Fibroblast of skin of left quadriceps (primary cell): ENCODE data around the gene GPD2.

Source experiments
- DNase-seq, 2 experiments: peaks; one replicate each; pipeline ENCODE4 v3.0.0-alpha.2; 2013; ENCODE audit warnings: low read depth in 2 of 2

Gene GPD2

GRCh38 chr2:156435718-156436496, at the start of gene GPD2:
Gene GPD2 (plus strand): TSS chr2:156436379. CDS start chr2:156476106, 39,727 bp downstream.
- peak in 1 of 2 experiments; percentile 56 for DNase-seq

- no peak for DNase-seq
These were observed 42.0 kb upstream of the GPD2 start for GRCh38 chr2:156394033-156394741.

- no peak for DNase-seq
These were observed 40.1 kb upstream of the GPD2 start for GRCh38 chr2:156396126-156396525.

DNA sequence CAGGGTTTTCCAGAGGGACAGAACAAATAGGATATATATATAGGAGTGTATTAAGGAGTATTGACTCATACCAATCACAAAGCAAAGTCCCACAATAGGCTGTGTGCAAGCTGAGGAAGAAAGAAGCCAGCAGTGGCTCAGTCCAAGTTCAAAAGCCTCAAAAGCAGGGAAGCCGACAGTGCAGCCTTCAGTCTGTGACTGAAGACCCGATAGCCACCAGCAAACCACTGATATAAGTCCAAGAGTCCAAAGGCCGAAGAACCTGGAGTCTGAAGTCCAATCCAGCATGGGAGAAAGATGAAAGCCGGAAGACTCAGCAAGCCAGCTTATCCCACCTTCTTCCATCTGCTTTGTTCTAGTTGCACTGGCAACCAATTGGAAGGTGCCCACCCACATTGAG, 39.0 kb upstream of the GPD2 start:
- no peak for DNase-seq

DNA sequence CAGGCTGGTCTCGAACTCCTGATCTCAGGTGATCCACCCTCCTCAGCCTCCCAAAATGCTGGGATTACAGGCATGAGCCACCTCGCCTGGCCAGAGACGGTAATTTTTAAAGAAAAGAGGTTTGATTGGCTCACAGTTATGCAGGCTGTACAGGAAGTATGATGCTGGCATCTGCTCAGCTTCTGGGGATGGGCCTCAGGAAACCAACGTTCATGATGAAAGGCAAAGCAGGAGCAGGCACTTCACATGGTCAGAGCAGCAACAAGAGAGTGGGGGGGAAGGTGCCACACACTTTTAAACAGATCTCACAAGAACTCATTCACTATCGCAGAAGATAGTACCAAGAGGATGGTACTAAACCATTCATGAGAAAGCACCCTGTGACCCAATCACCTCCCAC, 38.0 kb upstream of the GPD2 start:
- DNase-seq = no peak

- no peak for DNase-seq
These were observed 36.8 kb upstream of the GPD2 start for GRCh38 chr2:156399224-156399949.

- peak in 1 of 2 experiments; percentile 3 for DNase-seq
These were observed 36.1 kb upstream of the GPD2 start for GRCh38 chr2:156399950-156400705.

DNA sequence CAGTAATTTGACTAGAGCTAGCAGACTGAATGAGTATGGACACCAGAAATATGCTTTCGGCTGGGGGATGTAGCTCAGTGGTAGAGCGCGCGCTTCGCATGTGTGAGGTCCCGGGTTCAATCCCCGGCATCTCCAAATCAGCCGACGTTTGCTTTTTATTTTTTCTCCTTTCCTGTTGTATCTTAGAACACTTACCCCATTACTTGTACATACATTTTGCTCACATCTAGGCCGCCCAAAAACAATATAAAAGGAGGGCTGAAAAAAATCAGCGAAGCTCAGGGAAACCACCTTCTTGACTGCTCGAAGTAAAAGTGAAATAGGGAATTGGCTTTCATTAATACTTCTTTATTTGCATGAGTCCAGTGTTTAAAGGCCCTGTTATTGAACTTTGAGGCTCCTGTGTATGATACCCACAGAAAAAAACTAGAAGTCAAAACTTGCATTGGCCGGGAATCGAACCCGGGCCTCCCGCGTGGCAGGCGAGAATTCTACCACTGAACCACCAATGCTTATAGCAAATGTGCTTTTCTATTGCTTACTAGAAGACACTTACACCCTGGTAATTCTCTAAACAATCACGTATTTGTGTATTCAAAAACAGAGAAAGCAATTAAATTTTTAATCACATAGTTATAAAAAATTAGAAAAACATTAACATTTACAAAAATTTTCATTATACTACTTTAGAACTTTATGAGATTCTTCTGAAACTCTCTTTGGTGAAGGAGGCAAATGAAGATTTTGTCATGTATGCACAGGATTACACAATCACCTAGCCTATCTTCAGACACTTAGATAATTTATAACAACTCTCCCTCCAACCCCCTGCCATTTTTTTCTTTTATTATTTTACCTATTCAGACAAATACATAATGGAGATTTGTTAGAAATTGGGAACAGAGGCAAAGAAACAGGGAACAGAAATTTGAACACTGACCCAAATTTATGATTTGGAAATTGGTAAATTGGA, 35.2 kb upstream of the GPD2 start:
- DNase-seq = peak; percentile 62 to 69

- no peak for DNase-seq
These were observed 34.3 kb upstream of the GPD2 start for GRCh38 chr2:156401861-156402260.

GRCh38 chr2:156405586-156405985, 30.6 kb upstream of the GPD2 start:
- DNase-seq = no peak

DNA sequence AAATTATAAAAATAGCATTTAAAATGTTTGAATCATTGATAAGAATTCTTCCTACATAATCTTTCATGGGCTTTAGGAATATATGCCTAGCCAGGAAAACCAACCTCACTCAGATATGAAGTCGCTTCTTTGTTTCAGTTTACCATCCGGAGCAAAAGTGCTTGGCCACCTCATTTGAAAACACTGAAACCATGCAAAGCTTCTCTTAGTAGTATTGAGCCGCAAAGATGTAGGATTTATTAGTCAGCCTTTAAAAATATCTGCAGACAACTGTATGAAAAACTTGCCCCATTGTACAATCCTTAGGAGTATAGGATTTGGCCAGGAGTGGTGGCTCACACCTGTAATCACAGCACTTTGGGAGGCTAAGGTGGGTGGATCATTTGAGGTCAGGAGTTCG, 24.3 kb upstream of the GPD2 start:
- no peak for DNase-seq

DNA sequence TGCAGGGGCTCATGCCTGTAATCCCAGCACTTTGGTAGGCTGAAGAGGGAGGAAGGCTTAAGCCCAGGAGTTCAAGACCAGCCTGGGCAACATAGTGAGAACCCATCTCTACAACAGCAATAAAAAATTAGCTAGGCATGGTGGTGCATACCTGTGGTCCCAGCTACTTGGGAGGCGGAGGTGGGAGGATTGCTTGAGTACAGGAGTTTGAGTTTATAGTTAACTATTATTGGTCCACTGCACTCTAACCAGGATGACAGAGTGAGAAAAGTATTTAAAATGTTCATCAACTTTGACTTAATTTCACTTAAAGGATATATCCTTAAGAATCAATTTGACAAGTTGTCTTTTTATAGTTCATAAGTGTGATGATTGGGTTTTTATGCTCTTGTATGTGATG, 14.3 kb upstream of the GPD2 start:
- DNase-seq = no peak

DNA sequence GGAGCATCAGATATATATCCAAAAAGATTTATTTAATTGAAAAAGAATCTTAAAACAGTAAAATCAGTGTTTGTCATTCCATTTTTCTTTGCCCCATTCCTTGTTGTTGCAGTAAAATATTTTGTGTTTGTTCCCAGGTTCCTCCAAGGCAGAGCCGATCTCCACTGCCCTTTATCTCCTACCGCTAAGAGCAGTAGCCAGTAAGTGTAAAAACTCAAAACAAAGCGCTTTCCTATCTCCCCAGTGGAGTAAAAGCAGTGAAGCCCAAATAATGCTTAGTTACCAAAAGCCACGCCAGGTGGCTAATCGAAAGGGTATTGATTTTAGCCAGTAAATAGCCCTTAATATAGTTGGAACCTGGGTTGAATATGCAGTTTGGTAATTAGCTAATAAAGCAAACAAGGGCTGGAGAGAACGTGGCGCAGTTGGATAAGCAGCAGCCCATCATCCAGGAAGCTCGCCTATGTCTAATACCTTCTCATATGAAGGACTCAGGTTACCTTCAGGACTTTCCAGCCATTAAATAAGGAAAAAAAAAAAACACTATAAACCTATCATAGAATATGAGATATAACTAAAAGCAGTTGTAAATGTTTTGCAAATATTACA, 12.4 kb upstream of the GPD2 start:
- DNase-seq = no peak

DNA sequence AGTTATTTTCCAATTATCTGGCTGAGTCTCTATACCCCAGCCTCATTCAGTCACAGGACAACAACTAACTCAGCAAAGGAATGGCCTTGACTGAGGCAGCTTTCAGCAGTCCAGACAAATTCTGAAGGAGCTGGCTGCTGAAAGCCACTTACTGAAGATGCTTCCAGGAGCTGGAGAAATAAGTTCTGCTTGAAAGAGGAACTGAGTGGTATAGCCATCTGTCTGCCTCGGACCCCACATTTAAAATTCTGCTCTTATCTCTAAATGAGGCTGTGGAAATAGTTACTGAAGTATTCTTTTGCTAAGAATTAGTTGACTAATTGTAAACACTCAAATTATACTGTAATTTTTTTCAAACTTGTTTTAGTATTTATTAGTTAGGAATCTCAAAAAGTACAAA, 9.1 kb upstream of the GPD2 start:
- DNase-seq = no peak

DNA sequence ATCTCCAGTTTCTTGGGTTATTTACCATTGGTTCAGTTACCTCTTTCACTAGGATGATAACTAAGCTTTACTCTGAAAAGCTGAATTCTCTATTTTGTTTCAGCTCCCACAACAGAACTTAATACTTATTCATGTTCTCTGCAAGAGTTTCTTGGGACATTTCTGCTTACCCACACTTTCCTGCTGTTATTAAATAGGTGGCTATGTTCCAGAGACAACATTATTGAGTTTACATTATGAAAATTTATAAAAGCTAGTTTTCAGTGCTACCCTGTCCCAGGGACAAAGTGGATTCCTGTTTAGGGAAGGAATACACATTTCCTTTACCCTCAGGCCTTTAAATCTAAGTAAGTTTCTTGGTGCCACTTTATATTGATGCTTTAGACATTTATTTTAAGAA, 7.0 kb upstream of the GPD2 start:
- no peak for DNase-seq

GRCh38 chr2:156430236-156430979, 5.8 kb upstream of the GPD2 start:
- no peak for DNase-seq

DNA sequence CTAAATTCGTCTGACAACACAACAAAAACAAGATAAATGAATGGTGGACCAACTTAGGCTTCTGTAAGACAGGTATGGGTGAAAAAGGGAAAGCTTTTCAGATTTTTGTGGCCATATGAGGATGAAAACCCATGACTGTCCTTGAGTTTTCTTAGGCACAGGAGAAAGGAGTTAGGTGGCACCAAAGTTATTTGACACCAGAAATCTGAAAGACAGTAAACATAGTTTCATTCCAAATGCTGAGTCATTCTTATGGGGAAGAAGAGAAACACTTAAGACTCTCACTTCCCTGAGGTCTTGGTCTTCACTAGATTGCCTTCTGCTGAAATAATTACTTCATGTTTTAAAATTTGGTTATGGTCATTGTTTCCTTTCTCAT, 5.2 kb upstream of the GPD2 start:
- DNase-seq = no peak

DNA sequence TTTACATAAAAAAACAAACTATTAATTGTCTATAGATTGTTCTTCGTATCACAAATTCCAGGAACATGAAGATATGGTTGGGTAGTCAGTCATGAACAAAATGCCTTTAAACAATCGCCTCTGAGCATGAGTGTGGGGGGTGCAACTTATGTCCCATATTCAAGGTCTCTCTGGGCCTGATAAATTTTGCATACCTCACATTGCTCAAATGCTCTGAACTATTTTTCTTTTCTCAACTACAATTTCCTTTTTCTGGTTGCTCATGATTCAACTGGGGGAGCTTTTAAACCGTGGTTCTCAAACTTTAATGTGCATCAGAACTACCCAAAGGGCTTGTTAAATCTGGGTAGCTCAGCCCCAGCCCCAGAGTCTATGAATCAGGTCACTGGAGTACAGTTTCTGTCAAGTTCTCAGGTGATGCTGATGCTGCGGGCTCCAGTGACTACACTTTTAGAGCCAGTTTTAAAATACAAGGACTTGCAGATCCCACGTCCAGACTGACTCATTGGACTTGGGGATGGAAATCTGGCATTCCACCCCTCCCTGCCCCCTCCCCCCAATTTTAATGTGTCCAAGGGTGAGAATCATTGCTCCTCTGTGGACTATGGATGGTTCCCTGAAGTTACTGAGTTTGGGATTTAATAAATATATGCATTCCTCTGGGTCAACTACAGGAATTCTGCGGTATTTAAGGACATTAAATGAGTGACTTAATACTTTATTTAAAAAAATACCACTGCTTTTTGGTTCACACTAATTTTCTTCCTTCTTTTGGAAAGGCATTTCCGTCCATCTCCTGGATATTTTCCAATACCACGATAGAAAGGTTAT, 1.5 kb upstream of the GPD2 start:
- DNase-seq = no peak

GRCh38 chr2:156435396-156435717, 822 bp upstream of the GPD2 start:
- DNase-seq = no peak
